Liver (tissue), 9 donors: ENCODE results near the gene CERT1. TPM values are rescaled to one million over a fixed set of nuclear protein-coding genes. Genes with fewer than 3 reads are reported as not detected.

Experiments used
- DNase-seq: peaks from one replicate; pipeline ENCODE4 v3.0.0-alpha.2; 2017; ENCODE audit warnings: low spot score
- H3K27ac ChIP-seq, 2 donors: one replicate each; pipeline ENCODE4 v1.7.0; 2013; ENCODE audit warnings: inconsistent platforms in 2 of 2, low read length in 2 of 2, control low read depth in 1 of 2, low read depth in 1 of 2, mild to moderate bottlenecking in 1 of 2
- H3K27me3 ChIP-seq, 4 donors: one replicate each; pipeline versions ENCODE4 v1.6.1 to v1.7.0; 2013; ENCODE audit warnings: low read length in 3 of 4, inconsistent platforms in 1 of 4, mild to moderate bottlenecking in 1 of 4, moderate library complexity in 1 of 4; ENCODE audit not compliant: control insufficient read depth in 4 of 4, insufficient read depth in 4 of 4
- H3K36me3 ChIP-seq, 4 donors: one replicate each; pipeline versions ENCODE4 v1.6.1 to v1.7.0; 2013; ENCODE audit warnings: low read length in 3 of 4, mild to moderate bottlenecking in 3 of 4, low read depth in 1 of 4, moderate library complexity in 1 of 4; ENCODE audit not compliant: control insufficient read depth in 4 of 4, insufficient read depth in 3 of 4
- H3K4me1 ChIP-seq, 4 donors: one replicate each; pipeline versions ENCODE4 v1.6.1 to v1.7.0; 2013; ENCODE audit warnings: low read length in 3 of 4, mild to moderate bottlenecking in 3 of 4, moderate library complexity in 1 of 4; ENCODE audit not compliant: control insufficient read depth in 4 of 4, insufficient read depth in 4 of 4
- H3K4me3 ChIP-seq, 3 donors: one replicate each; pipeline versions ENCODE4 v1.6.1 to v1.7.0; 2013; ENCODE audit warnings: low read length in 3 of 3, control low read depth in 1 of 3, low read depth in 1 of 3, mild to moderate bottlenecking in 1 of 3
- H3K9ac ChIP-seq, 2 donors: one replicate each; pipeline ENCODE4 v1.7.0; 2013; ENCODE audit warnings: low read length in 2 of 2, mild to moderate bottlenecking in 2 of 2, moderate library complexity in 2 of 2, control low read depth in 1 of 2, low read depth in 1 of 2
- H3K9me3 ChIP-seq, 4 donors: one replicate each; pipeline versions ENCODE4 v1.6.1 to v1.7.0; 2013; ENCODE audit warnings: low read length in 3 of 4; ENCODE audit not compliant: control insufficient read depth in 4 of 4
- ATF3 ChIP-seq: IDR thresholded peaks from 2 replicates; pipeline ENCODE4 v1.6.1; 2016; ENCODE audit warnings: antibody characterized with exemption
- CTCF ChIP-seq: fragments of 150-350 bp; IDR thresholded peaks from 2 replicates; pipeline ENCODE4 v1.5.1; 2017; ENCODE audit warnings: improper control_type of control experiment, low read depth, low read length; ENCODE audit not compliant: missing input control
- EGR1 ChIP-seq, 2 donors: IDR thresholded peaks; 2 replicates each; pipeline ENCODE4 v1.6.1; 2016 to 2018; ENCODE audit warnings: antibody characterized with exemption in 2 of 2, low read depth in 2 of 2
- FOXA2 ChIP-seq: IDR thresholded peaks from 2 replicates; pipeline ENCODE4 v1.6.1; 2016; ENCODE audit warnings: antibody characterized with exemption
- GABPA ChIP-seq, 2 donors: IDR thresholded peaks in 1 of 2; conservative IDR thresholded peaks in 1 of 2; 2 replicates each; pipeline ENCODE4 v1.6.1; 2016; ENCODE audit warnings: antibody characterized with exemption in 2 of 2, mild to moderate bottlenecking in 1 of 2, moderate library complexity in 1 of 2
- HNF4A ChIP-seq, 2 donors: conservative IDR thresholded peaks; 2 replicates each; pipeline ENCODE4 v1.6.1; 2016; ENCODE audit warnings: antibody characterized with exemption in 2 of 2, mild to moderate bottlenecking in 2 of 2
- JUND ChIP-seq, 2 donors: IDR thresholded peaks; 2 replicates each; pipeline ENCODE4 v1.6.1; 2016; ENCODE audit warnings: antibody characterized with exemption in 2 of 2
- MAX ChIP-seq: IDR thresholded peaks from 2 replicates; pipeline ENCODE4 v1.6.1; 2016; ENCODE audit warnings: antibody characterized with exemption
- NR2F2 ChIP-seq: IDR thresholded peaks from 2 replicates; pipeline ENCODE4 v1.6.1; 2016; ENCODE audit warnings: antibody characterized with exemption
- RAD21 ChIP-seq, 2 donors: IDR thresholded peaks; 2 replicates each; pipeline ENCODE4 v1.6.1; 2016; ENCODE audit warnings: antibody characterized with exemption in 2 of 2, mild to moderate bottlenecking in 2 of 2
- REST ChIP-seq: IDR thresholded peaks from 2 replicates; pipeline ENCODE4 v1.6.1; 2016; ENCODE audit warnings: antibody characterized with exemption, mild to moderate bottlenecking
- RXRA ChIP-seq, 2 donors: IDR thresholded peaks; 2 replicates each; pipeline ENCODE4 v1.6.1; 2017 to 2018; ENCODE audit warnings: antibody characterized with exemption in 2 of 2, mild to moderate bottlenecking in 1 of 2
- YY1 ChIP-seq: IDR thresholded peaks from 2 replicates; pipeline ENCODE4 v1.6.1; 2016; ENCODE audit warnings: antibody characterized with exemption, mild to moderate bottlenecking
- ZBTB33 ChIP-seq: IDR thresholded peaks from 2 replicates; pipeline ENCODE4 v1.6.1; 2016; ENCODE audit warnings: antibody characterized with exemption
- WGBS: extraction: QIAGEN DNeasy Blood & Tissue Kit; methylation state at CpG from one replicate; pipeline ENCODE4 v1.1.7; 2013; 5-methylcytosine and 5-hydroxymethylcytosine counted together
- polyA plus RNA-seq, 2 donors: library from polyadenylated mRNA; stranded (reverse) in 1 of 2; unstranded in 1 of 2; fragments of 200-250 nt in 1 of 2; fragments of >200 nt in 1 of 2; fragmentation: Nextera tagmentation in 1 of 2; extraction: Ambion mirVana in 1 of 2; gene quantifications; one replicate each; pipeline versions ENCODE4 v1.2.1 to v1.2.3, GENCODE V29; 2013 to 2015
- total RNA-seq, 2 donors: library from RNA; depleted of rRNA; stranded (reverse); fragments of >200 nt; gene quantifications; one replicate each; pipeline ENCODE4 v1.2.3, GENCODE V29; 2014
- donor health status: healthy.
- donor health status: healthy.
- donor health status: healthy.
- donor health status: healthy.
- donor health status: healthy.

Gene CERT1
- total and polyA plus RNA-seq, 4 donors = 11.4 to 25.1 (median 16.8) TPM

GRCh38 chr5:75553358-75553757 is 41.9 kb upstream of the CERT1 start (continued):
- TF ChIP-seq REST = no peak
- TF ChIP-seq HNF4A (conservative IDR thresholded peaks at IDR 0.05) = no peak
- no peak for TF ChIP-seq EGR1 (IDR thresholded peaks at IDR 0.05; ENCODE audit: low read depth in 2 of 2)
- no peak for TF ChIP-seq NR2F2
- no peak for TF ChIP-seq YY1
- no peak for TF ChIP-seq MAX

- Histone ChIP-seq H3K9ac (no peak overlapping the region), H3K27ac (no peak overlapping the region), H3K9me3 (no peaks in the 10 kb centered on the region), H3K27me3 (no peaks in the 10 kb centered on the region), H3K4me1 (no peaks in the 10 kb centered on the region), H3K36me3 (peaks cover 0 to 23% (median 9%) of the 10 kb centered on the region in 4 donors), H3K4me3 (no peak overlapping the region)
- DNase-seq = no peak
- 97% methylated on average over 2 of the region's 2 CpGs for WGBS
- TF ChIP-seq GABPA (IDR thresholded peaks at IDR 0.05 in 1 of 2, conservative IDR thresholded peaks at IDR 0.05 in 1 of 2) (no peak), FOXA2 (no peak), JUND (IDR thresholded peaks at IDR 0.05) (no peak), ATF3 (no peak), CTCF (no peak), MAX (no peak), ZBTB33 (no peak), RAD21 (IDR thresholded peaks at IDR 0.05) (no peak), RXRA (IDR thresholded peaks at IDR 0.05) (no peak)
Measured at GRCh38 chr5:75552764-75553163, 41.3 kb upstream of the CERT1 start.
